Spleen (tissue), 3 donors: ENCODE data around the gene DIP2C.

Experiments used
- POLR2A ChIP-seq, 3 donors: fragments of 450-650 bp; IDR thresholded peaks; one replicate each; pipeline ENCODE4 v1.5.1; 2017; ENCODE audit warnings: antibody characterized with exemption in 3 of 3, mild to moderate bottlenecking in 1 of 3
- POLR2AphosphoS5 ChIP-seq, 3 donors: sonication (generic); formaldehyde crosslinking; IDR thresholded peaks; one replicate each; pipeline ENCODE4 v1.5.1; 2017; ENCODE audit warnings: antibody characterized with exemption in 3 of 3

DNA sequence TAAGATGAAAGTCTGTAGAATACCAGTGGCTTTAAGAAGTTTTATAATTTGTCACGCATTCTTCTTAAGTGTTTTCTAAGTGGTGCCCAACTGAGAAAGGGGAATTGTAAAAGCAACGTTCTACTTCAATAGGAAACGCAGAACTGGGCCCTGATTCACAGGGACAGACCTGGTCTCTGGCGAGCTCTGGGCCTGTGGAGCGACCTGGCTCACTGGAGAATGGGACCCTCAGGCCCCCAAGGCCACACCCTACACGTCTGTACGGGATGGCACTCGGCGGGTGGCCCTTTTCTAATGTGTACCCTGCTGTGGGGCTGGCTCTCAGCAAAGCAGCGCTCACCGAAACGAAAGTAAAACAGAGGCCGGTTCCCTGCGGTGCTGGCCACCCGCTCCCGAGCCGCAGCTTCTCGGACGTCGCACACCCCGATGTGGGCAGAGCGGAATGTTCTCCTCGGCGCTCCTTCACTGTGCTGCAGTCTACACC is 205.0 kb downstream of the DIP2C start:
- TF ChIP-seq POLR2AphosphoS5 (IDR thresholded peaks at IDR 0.05) (no peak), POLR2A (IDR thresholded peaks at IDR 0.05) (no peak)
